ENCODE measurements around the gene SPARC. TPM values are rescaled to one million over a fixed set of nuclear protein-coding genes. Genes with fewer than 3 reads are reported as not detected.

SPARC gene
- total RNA-seq, 1 donor from 2014 or later: 158 TPM

DNA sequence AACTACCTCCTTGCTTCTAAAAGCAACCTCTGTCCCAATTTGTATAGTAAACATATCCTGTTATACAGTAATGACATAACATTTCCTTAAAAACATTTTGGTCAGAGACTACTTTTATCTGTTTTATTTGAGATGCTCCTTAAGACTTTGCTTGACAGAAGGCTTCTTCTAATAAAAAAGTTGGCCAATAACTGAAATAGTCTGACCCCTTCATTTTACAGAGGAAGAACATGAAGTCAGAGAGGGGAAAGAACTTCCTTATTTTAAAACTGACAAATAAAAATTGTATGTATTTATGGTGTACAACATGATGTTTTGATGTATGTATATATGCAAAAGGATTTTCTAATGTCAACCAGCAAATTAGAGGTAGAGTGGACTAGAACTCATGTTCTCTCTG, 35.8 kb upstream of the SPARC start:
- TF ChIP-seq EZH2 (IDR thresholded peaks at IDR 0.05): no peak
- no peak for TF ChIP-seq EZH2phosphoT487 (IDR thresholded peaks at IDR 0.05)
- no peak for TF ChIP-seq CTCF (IDR thresholded peaks at IDR 0.05)
- no peak overlapping the region for H3K27ac ChIP-seq
- no peak overlapping the region for H3K27ac Mint-ChIP-seq
- no peak for DNase-seq (ENCODE audit: low spot score)
- H3K27me3 Mint-ChIP-seq (ENCODE audit: insufficient read depth, low read depth): peaks cover 2% of the 10 kb centered on the region
- peaks cover 15% of the 10 kb centered on the region for H3K4me1 ChIP-seq
- no peaks in the 10 kb centered on the region for H3K27me3 ChIP-seq
- H3K4me2 ChIP-seq: no peak overlapping the region
- H4K20me1 ChIP-seq (ENCODE audit: low read depth): no peaks in the 10 kb centered on the region
- H3F3A ChIP-seq (ENCODE audit: low read depth): peaks cover 4% of the 10 kb centered on the region
- no peak overlapping the region for H3K4me3 ChIP-seq
- H3K36me3 ChIP-seq: no peaks in the 10 kb centered on the region
- no peaks in the 10 kb centered on the region for H3K36me3 Mint-ChIP-seq
- no peak overlapping the region for H2AFZ ChIP-seq (replicated peaks)
- no peaks in the 10 kb centered on the region for H3K9me3 Mint-ChIP-seq
- no peak overlapping the region for H3K4me3 Mint-ChIP-seq
- no peaks in the 10 kb centered on the region for H3K9me3 ChIP-seq (ENCODE audit: low read depth)
- H3K79me2 ChIP-seq (ENCODE audit: low read depth): no peaks in the 10 kb centered on the region
- peaks cover 14% of the 10 kb centered on the region for H3K4me1 Mint-ChIP-seq
- no peak overlapping the region for H3K9ac ChIP-seq

GRCh38 chr5:151721812-151722391, 35.2 kb upstream of the SPARC start:
- Histone ChIP-seq H3K9ac (no peak overlapping the region), H2AFZ (replicated peaks) (peak overlapping the region; percentile 30), H3K36me3 (no peaks in the 10 kb centered on the region), H3K4me3 (no peak overlapping the region), H4K20me1 (ENCODE audit: low read depth) (no peaks in the 10 kb centered on the region), H3K9me3 (ENCODE audit: low read depth) (no peaks in the 10 kb centered on the region), H3F3A (ENCODE audit: low read depth) (peaks cover 4% of the 10 kb centered on the region), H3K27me3 (no peaks in the 10 kb centered on the region), H3K4me2 (no peak overlapping the region), H3K79me2 (ENCODE audit: low read depth) (no peaks in the 10 kb centered on the region), H3K27ac (no peak overlapping the region), H3K4me1 (peaks cover 15% of the 10 kb centered on the region)
- no peak for DNase-seq (ENCODE audit: low spot score)
- TF ChIP-seq EZH2phosphoT487 (IDR thresholded peaks at IDR 0.05) (no peak), EZH2 (IDR thresholded peaks at IDR 0.05) (no peak), CTCF (IDR thresholded peaks at IDR 0.05) (no peak)
- Mint-ChIP-seq H3K36me3 (no peaks in the 10 kb centered on the region), H3K27ac (no peak overlapping the region), H3K4me1 (peaks cover 14% of the 10 kb centered on the region), H3K27me3 (ENCODE audit: insufficient read depth, low read depth) (peaks cover 2% of the 10 kb centered on the region), H3K4me3 (no peak overlapping the region), H3K9me3 (no peaks in the 10 kb centered on the region)

DNA sequence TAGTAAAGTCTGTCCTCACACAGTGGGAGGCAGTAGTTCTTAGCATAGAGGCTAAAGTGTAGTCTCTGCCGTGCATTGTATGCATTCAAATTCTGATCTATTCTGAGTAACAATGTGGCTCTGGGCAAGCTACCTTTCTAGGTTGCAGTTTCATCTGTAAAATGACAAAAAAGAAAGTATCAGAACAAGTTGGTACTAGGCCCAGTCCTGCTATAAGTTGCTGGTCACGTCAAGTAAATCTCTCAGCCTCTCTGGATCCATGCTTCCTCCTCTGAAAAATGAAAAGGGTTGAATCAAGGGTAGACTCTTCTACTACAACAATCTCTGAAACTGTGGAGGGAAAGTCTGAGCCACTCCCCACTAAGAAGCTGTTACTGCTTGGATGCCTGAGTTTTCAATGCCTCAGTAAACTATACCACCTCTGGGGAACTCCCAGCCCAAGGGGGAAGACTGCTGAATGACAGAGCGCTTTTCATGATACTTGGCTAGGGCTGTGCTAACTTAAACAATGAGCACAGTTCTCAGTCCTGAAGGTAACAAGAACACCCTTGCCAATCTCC, 34.5 kb upstream of the SPARC start:
- no peak overlapping the region for H3K4me3 Mint-ChIP-seq
- Histone ChIP-seq H3K4me2 (no peak overlapping the region), H3K36me3 (no peaks in the 10 kb centered on the region), H3F3A (ENCODE audit: low read depth) (peaks cover 4% of the 10 kb centered on the region), H3K27ac (no peak overlapping the region), H3K9me3 (ENCODE audit: low read depth) (no peaks in the 10 kb centered on the region), H3K4me3 (no peak overlapping the region), H2AFZ (replicated peaks) (peak overlapping the region; percentile 30), H3K79me2 (ENCODE audit: low read depth) (no peaks in the 10 kb centered on the region), H3K4me1 (peaks cover 15% of the 10 kb centered on the region), H3K9ac (no peak overlapping the region), H4K20me1 (ENCODE audit: low read depth) (no peaks in the 10 kb centered on the region), H3K27me3 (no peaks in the 10 kb centered on the region)
- H3K27ac Mint-ChIP-seq: no peak overlapping the region
- H3K27me3 Mint-ChIP-seq (ENCODE audit: insufficient read depth, low read depth): peaks cover 2% of the 10 kb centered on the region
- no peaks in the 10 kb centered on the region for H3K36me3 Mint-ChIP-seq
- no peaks in the 10 kb centered on the region for H3K9me3 Mint-ChIP-seq
- TF ChIP-seq EZH2 (IDR thresholded peaks at IDR 0.05): no peak
- no peak for TF ChIP-seq EZH2phosphoT487 (IDR thresholded peaks at IDR 0.05)
- TF ChIP-seq CTCF (IDR thresholded peaks at IDR 0.05): no peak
- no peak for DNase-seq (ENCODE audit: low spot score)
- peaks cover 8% of the 10 kb centered on the region for H3K4me1 Mint-ChIP-seq
